IPS-18a (cell line): ENCODE data around the gene RITA1.

Experiments
- H3K27ac ChIP-seq: one replicate; pipeline ENCODE4 v1.5.1; 2013; ENCODE audit warnings: low read length
- H3K27me3 ChIP-seq: one replicate; pipeline ENCODE4 v1.6.1; 2013; ENCODE audit warnings: mild to moderate bottlenecking, low read length; ENCODE audit not compliant: control insufficient read depth, insufficient read depth
- H3K36me3 ChIP-seq: one replicate; pipeline ENCODE4 v1.6.1; 2013; ENCODE audit warnings: low read depth, low read length; ENCODE audit not compliant: control insufficient read depth
- H3K4me1 ChIP-seq: one replicate; pipeline ENCODE4 v1.6.1; 2013; ENCODE audit warnings: low read depth, low read length; ENCODE audit not compliant: control insufficient read depth
- H3K4me3 ChIP-seq: one replicate; pipeline ENCODE4 v1.5.1; 2013; ENCODE audit warnings: low read length
- H3K9ac ChIP-seq: one replicate; pipeline ENCODE4 v1.6.1; 2013; ENCODE audit warnings: mild to moderate bottlenecking, low read length, moderate library complexity
- H3K9me3 ChIP-seq: one replicate; pipeline ENCODE4 v1.6.1; 2013; ENCODE audit warnings: low read depth, low read length; ENCODE audit not compliant: control insufficient read depth

RITA1 gene

DNA sequence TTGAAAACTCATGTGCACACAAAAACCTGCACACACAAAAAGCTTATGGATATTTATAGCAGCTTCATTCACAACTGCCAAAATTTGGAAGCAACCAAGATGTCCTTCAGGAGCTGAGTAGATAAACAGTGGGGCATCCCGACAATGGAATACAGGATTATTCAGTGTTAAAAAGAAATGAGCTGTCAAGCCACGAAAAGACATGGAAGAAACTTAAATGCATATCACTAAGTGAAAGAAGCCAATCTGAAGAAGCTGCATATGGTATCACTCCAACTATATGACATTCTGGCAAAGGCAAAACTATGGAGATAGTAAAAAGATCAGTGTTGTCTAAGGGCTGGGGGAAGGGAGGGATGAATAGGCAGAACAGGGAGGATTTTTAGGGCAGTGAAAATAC lies 30.5 kb downstream of the RITA1 start:
- H3K4me3 ChIP-seq: no peak overlapping the region
- H3K9ac ChIP-seq: no peak overlapping the region
- no peaks in the 10 kb centered on the region for H3K27me3 ChIP-seq

DNA sequence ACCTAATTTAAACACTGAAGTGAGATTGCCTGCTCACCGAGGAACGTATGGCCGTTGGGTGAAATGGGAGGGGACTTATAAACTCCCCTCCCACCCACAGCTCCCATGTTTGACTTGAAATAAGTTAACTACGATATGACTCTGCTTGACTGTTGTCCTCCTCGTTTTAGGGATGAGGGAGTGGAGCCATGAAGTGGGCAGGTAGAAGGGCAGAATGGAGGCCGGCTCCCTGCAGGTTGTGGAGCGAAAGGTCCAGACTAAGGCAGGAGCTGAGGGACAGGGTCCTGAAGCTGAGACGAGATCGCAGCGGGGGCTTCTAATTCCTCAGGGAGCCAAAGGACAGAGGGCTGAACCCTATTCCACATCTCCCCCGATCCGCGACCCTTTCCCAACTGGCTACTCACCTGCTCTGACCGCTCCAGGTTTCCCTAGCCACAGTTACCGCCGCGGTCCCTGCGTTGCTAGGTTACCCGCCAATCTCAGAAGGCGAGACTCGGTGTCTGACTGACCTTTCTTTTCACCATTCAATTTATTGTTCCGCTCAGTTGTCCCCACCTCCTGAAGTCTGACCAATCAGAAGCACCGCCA lies 35.2 kb downstream of the RITA1 start:
- H3K27me3 ChIP-seq: no peaks in the 10 kb centered on the region
- H3K4me3 ChIP-seq: peak overlapping the region; percentile 79
- peak overlapping the region; percentile 76 for H3K27ac ChIP-seq
- no peaks in the 10 kb centered on the region for H3K9me3 ChIP-seq
- peaks cover 18% of the 10 kb centered on the region for H3K4me1 ChIP-seq
- peak overlapping the region; percentile 76 for H3K9ac ChIP-seq
- H3K36me3 ChIP-seq: no peaks in the 10 kb centered on the region

More for the DNA sequence above, 30.5 kb downstream of the RITA1 start:
- Histone ChIP-seq H3K4me1 (peaks cover 3% of the 10 kb centered on the region), H3K36me3 (no peaks in the 10 kb centered on the region), H3K9me3 (no peaks in the 10 kb centered on the region), H3K27ac (no peak overlapping the region)

DNA sequence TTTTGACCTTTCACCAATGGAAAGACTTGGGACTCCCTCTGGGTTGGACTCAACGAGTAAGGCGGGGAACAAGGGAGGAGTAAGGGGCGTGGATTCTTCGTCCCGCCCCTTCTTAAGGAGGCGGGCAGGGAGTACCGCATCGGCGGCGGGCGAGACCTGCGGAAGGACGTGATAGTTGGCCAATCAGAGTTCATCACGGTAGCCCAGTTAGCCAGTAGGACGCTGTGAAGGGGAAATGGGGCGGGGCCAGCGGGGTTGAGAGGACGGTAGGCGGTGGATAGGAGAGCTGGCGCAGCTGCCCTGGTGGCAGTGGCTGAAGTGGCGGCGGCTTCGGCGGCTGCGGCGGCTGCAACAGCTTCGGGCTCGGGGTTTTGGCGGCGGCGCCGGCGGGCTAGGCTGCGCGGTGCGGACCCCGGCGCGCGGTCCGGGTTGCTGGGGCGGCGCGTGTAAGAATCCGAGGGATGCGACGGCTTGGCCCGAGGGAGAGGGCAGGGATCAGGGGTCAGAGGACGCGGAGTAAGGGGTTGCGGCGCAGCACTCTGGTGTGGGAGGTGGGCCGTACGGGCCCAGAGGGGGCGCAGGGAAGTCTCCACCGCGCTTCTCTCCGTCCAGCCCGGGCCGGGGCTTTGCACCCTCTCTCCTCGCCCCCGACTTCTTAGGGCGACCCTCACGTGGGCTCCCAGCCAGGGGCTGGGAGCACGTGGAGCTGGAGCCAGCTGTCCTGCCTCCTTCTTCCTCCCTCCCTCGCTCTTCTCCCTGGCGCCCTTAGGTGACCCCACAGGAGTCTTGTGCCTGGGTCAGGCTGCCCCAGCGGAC lies 35.9 kb downstream of the RITA1 start, which contains the start of gene TPCN1:
Gene TPCN1 (plus strand): TSS at position 284 of the 816 bp plus-strand sequence. CDS start 5,389 bp downstream, outside the sequence.
- Histone ChIP-seq H3K4me3 (peak within 1 kb of the TSS; percentile 79), H3K9me3 (no peaks in the 10 kb centered on the region), H3K27ac (peak within 1 kb of the TSS; percentile 76), H3K9ac (peak within 1 kb of the TSS; percentile 82), H3K27me3 (no peaks in the 10 kb centered on the region), H3K4me1 (peaks cover 18% of the 10 kb centered on the region), H3K36me3 (no peaks in the 10 kb centered on the region)

DNA sequence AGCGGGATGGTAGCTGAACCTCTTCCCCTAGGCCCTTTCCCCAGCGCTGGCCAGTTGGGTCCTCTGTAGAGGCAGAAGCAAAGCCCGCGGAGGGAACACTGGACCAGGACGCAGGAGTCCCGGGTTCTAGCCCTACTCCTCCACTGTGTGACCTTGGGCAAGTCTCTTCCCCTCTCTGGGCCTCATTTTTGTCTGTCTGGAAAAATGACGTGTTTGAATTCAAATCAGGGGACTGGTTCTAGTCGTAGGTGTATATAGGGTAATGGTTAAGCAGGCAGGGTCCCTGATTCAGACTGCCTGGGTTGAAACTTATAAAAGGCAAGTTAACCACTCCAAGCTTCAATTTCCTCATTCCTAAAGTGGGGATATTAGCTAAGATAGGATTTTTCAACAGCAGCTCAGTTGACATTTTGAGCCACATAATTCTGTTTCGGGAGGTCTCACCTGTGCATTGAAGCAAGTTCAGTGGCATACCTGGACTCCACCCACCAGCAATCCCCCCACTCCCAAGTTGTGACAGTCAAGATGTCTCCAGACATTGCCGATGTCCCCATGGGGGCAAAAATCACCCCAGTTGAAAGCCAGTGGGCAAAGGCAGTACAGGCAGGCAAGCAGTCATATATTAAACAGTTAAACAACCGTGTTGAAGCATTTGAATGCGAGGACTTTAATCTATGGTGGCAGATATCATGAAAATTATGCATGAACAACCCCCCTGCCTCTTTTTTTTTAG lies 36.6 kb downstream of the RITA1 start:
- no peaks in the 10 kb centered on the region for H3K9me3 ChIP-seq
- no peaks in the 10 kb centered on the region for H3K36me3 ChIP-seq
- H3K4me1 ChIP-seq: peaks cover 18% of the 10 kb centered on the region
- H3K9ac ChIP-seq: peak overlapping the region; percentile 82
- peak overlapping the region; percentile 30 for H3K27ac ChIP-seq
- peak overlapping the region; percentile 79 for H3K4me3 ChIP-seq
- no peaks in the 10 kb centered on the region for H3K27me3 ChIP-seq

- no peak overlapping the region for H3K4me3 ChIP-seq
- no peaks in the 10 kb centered on the region for H3K9me3 ChIP-seq
- no peak overlapping the region for H3K27ac ChIP-seq
- H3K27me3 ChIP-seq: no peaks in the 10 kb centered on the region
- H3K9ac ChIP-seq: no peak overlapping the region
- H3K36me3 ChIP-seq: no peaks in the 10 kb centered on the region
- peaks cover 18% of the 10 kb centered on the region for H3K4me1 ChIP-seq
Measured at GRCh38 chr12:113222730-113223531, 37.4 kb downstream of the RITA1 start.

- H3K27me3 ChIP-seq: no peaks in the 10 kb centered on the region
- H3K9ac ChIP-seq: no peak overlapping the region
- peaks cover 18% of the 10 kb centered on the region for H3K4me1 ChIP-seq
- no peaks in the 10 kb centered on the region for H3K9me3 ChIP-seq
- H3K36me3 ChIP-seq: no peaks in the 10 kb centered on the region
- H3K27ac ChIP-seq: no peak overlapping the region
- no peak overlapping the region for H3K4me3 ChIP-seq
Measured at GRCh38 chr12:113224955-113225354, 39.4 kb downstream of the RITA1 start.

DNA sequence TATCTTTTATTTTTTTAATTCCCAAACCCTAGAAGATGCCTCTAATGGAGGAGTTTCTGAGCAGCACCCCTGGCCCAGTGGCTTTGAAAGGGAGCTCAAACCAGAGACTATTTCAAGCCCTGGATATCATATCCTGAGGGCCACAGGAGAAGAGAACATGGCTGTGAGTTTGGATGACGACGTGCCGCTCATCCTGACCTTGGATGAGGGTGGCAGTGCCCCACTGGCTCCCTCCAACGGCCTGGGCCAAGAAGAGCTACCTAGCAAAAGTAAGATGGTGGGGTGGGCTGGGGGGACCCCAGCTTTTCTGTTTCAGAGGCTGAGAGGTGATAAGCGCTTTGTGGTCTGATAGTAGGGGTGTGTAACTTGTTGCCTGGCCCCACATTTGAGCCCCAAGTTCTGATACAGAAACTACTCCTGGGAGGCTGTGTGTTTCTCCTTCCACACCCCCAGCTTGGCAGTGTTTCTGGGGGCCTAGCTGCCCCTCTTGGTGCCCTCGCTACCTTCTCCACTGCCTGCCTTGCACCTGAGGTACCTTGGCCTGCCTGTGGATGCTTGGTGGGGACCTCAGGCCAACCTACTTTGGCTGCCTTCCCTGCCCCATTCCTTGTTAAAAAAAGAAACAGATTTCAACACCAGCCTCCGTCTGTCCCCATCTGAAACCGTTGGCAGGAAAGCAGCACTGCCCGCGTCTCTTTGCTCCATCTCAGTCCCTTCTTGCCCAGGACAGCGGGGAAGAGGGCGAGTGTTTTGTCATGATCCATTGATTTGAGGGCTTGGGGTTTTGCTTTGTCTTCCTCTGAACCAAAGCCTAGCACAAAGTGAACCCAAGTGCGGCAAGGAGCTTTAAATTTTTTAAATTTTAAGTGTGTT lies 41.4 kb downstream of the RITA1 start:
- H3K27ac ChIP-seq: no peak overlapping the region
- H3K9ac ChIP-seq: no peak overlapping the region
- no peaks in the 10 kb centered on the region for H3K9me3 ChIP-seq
- H3K27me3 ChIP-seq: no peaks in the 10 kb centered on the region
- H3K36me3 ChIP-seq: no peaks in the 10 kb centered on the region
- peaks cover 17% of the 10 kb centered on the region for H3K4me1 ChIP-seq
- H3K4me3 ChIP-seq: no peak overlapping the region

- no peaks in the 10 kb centered on the region for H3K36me3 ChIP-seq
- no peak overlapping the region for H3K4me3 ChIP-seq
- peaks cover 17% of the 10 kb centered on the region for H3K4me1 ChIP-seq
- H3K27me3 ChIP-seq: no peaks in the 10 kb centered on the region
- no peak overlapping the region for H3K27ac ChIP-seq
- no peak overlapping the region for H3K9ac ChIP-seq
- H3K9me3 ChIP-seq: no peaks in the 10 kb centered on the region
Measured at GRCh38 chr12:113227686-113228391, 42.3 kb downstream of the RITA1 start.

- no peaks in the 10 kb centered on the region for H3K9me3 ChIP-seq
- no peak overlapping the region for H3K4me3 ChIP-seq
- no peak overlapping the region for H3K9ac ChIP-seq
- no peak overlapping the region for H3K27ac ChIP-seq
- peaks cover 16% of the 10 kb centered on the region for H3K4me1 ChIP-seq
- H3K36me3 ChIP-seq: no peaks in the 10 kb centered on the region
- H3K27me3 ChIP-seq: no peaks in the 10 kb centered on the region
Measured at GRCh38 chr12:113228394-113229028, 43.0 kb downstream of the RITA1 start.
